SIG-M5 treated with dmso at 0.1 percent for 504 hours (cell line): ENCODE results near the gene DGCR2.
"Not testable (repeated sequence)": the region's sequence is repeated elsewhere in the genome, so short reads cannot be mapped to it uniquely, and the experiment has no call there.

Experiments
- DNase-seq: peaks from one replicate; lab custom pipeline; 2025; ENCODE audit not compliant: unreplicated experiment; lab: John Stamatoyannopoulos, UW

DGCR2 gene

DNA sequence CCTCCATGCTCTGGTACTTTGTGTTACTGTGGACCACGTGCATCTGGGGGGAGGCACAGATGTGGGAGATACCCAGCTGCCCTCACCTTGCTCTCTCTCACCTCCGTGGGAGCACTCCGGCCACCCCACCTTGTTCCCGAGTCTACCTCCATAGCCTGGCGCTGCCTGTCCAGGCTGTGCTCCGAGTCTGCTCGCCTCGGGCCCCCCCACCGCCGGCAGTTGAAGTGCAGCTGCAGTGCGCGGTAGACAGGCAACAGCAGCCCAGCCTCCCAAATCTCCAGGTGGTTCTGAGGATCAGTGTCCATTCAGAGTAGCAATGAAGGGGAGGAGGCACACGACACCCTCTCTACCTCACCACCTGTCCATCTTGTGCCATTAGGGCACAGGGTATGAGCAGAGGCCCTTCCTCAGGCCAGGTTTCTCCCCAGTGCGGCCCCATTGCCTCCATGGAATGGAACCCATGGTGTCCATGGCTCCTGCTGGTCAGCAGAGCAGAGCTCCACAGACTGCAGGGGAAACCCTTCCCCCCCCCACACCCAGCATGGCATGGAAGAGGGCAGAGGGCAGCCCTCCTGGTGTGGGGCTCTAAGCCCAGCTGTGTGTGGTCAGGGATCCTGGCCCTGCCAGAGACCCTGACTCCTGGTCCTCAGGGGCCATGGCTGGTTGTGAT lies 89.2 kb downstream of the DGCR2 start:
- not testable (repeated sequence) for DNase-seq

DNA sequence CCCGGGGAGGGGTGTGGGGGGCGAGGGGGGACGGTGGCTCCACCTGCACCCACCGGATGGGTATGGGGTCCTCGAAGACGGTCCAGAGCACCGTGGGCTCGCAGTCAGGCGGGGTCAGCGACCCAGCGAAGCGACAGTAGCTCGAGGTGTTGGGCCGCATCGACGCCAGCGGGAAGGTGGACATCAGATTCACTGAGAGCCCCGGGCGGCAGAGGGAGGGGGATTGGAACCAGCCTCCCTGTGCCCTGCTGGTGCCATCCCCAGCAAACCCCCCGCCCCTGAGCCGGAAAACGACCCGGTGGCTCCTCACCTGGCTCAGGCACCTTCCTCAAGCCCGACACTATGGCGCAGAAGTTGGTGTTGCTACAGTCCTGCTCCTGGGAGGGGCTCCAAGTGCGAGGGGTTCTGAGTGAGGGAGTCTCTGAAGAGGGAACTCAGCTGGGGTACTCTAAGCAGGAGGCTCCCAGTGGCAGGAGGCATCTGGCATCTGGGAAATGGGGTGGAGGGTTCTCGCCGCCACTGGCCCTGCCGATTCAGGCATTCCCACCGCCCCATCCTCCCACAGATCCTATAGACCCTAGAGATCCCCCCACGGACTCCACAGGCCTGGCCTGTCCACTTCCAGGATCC lies 89.9 kb downstream of the DGCR2 start:
- DNase-seq: not testable (repeated sequence)

- not testable (repeated sequence) for DNase-seq
Observed at GRCh38 chr22:19030889-19031252, 91.3 kb downstream of the DGCR2 start.

DNA sequence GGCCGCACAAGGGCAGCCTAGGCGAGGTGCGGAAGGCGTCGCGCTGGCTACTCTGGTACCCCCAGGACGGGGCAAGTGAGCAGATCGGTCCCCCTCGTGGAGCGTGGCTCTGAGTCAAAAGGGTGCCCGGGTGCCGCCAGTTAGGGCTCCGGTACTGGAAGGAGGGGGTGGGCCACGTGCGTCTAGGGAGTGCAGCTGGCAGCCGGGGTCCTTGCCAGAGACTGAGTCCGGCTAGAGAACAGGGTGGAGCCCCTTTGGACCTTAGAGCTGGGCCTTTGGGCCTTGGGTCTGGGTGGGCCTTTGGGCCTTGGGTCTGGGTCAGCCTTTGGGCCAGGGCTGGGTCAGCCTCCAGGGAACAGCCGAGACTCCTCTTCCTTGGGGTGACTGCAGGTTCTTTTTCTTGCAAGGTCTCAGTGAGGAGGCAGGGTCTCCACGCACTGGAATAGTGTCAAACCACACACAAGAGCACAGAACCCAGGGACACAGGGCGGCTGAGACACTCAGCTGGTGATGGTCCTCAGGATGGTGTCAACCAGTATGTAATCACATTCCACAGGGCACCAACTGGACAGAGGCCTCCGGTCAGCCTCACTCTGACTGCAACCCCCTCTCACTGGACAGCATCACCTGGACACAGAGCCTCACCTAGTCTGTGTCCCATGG lies 91.9 kb downstream of the DGCR2 start:
- DNase-seq: not testable (repeated sequence)

GRCh38 chr22:19029113-19030103 lies 92.8 kb downstream of the DGCR2 start:
- not testable (repeated sequence) for DNase-seq

- not testable (repeated sequence) for DNase-seq
Observed at GRCh38 chr22:19028060-19028455, 94.2 kb downstream of the DGCR2 start.

GRCh38 chr22:19027371-19028059 lies 94.7 kb downstream of the DGCR2 start:
- DNase-seq: not testable (repeated sequence)

DNA sequence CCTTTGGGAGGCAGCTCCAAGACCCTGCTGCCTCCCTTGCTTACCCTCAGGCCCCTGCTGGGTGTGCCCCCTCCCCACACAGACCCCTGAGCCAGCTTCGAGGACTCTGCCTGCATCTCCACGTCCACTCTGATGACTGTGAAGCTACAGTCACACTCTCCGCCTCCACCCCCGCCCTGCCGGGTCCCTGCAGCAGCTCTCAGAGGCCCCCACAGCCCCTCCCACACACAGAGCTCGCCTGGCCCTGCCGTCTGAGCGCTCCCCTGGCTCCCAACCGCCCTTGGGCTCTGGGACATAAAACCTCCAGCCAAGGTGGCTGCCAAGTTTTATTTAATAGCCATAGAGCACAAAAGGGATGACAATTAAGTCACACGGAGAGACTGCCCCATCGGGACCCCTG lies 96.1 kb downstream of the DGCR2 start:
- not testable (repeated sequence) for DNase-seq

GRCh38 chr22:19024956-19025489 lies 97.2 kb downstream of the DGCR2 start:
- DNase-seq: not testable (repeated sequence)

GRCh38 chr22:19023931-19024330 lies 98.3 kb downstream of the DGCR2 start:
- DNase-seq: not testable (repeated sequence)

DNA sequence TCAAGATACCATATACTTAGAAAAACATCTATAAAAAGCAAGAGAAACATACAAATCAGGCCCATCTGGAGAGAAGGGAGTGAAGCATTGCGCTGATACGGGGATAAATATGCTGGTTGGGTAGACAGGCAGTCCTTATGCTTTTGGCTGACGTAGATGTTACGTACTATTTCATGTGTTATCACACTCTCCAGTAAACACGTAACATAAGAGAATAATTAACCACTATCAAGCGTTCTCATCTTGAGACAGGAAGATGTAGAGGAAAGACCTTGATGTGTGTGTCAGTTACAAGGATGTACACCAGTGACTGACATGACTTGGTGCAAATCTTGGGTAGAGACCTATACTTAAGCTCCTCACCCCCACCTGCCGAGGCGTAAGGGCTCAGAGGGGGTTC lies 99.5 kb downstream of the DGCR2 start:
- DNase-seq: no peak

GRCh38 chr22:19019679-19020032 lies 102.6 kb downstream of the DGCR2 start:
- no peak for DNase-seq

- no peak for DNase-seq
Observed at GRCh38 chr22:19019029-19019678, 103.1 kb downstream of the DGCR2 start.

DNA sequence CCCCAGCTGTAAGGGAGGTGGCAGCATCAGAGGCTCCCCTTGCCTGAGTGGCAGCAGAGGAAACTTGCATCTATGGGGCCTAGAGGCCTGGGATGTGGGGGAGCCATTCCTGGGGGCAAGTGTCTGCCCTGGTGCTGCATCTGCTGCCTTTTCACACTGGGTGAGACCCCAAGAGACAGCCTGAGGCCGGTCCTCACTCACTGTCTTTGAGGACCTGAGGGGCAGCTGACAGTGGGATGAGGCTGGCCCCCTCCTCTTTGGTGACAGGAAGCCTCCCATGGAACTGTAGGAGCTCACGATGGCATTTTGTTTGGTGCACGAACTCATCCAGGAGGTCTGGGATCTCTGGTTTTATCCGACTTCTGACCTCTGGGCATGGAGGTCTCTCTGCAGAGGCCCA lies 104.0 kb downstream of the DGCR2 start:
- no peak for DNase-seq

- DNase-seq: no peak
Observed at GRCh38 chr22:19016081-19016766, 106.0 kb downstream of the DGCR2 start.

DNA sequence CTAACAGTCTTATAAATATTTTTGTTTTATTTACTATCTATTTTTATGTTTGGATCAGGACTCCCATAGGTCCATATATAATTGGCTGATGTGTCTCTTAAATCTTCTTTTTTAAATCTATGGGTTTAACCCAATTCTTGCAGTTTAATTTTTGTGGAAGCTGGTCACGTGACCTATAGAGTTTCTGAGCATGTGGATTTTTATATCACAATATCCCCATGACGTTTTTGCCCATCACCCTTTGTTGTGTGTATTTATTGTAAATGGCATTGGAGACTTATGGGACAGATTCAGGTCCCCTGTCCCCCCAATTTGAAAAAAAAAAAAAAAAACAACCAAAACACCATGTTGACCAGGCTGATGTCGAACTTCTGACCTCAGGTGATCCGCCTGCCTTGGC lies 107.3 kb downstream of the DGCR2 start:
- DNase-seq: no peak

DNA sequence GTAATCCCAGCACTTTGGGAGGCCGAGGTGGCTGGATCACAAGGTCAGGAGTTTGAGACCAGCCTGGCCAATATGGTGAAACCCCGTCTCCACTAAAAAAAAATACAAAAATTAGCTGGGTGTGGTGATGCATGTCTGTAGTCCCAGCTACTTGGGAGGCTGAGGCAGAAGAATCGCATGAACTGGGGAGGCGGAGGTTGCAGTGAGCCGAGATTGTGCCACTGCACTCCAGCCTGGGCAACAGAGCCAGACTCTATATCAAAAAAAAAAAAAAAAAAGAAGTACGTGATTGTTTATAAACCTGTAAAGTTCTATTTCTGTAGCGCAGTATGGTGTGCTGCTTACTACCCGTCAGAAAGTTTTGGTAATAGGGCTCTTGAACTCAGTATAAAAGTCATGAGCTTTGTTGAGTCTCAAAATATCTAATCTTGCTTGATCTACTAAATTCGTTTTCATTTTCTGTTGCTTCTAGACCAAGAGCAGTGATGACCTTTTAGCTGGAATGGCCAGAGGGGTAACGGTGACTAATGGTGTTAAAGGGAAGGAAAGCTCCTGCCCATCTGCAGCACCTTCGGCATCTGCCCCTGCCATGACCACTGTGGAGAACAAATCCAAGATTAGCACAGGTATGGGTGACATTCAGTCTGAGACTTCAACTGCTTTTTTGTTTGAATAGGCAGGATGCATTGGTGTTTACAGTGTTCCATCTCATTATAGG lies 108.2 kb downstream of the DGCR2 start:
- DNase-seq: not testable (repeated sequence)

GRCh38 chr22:19013411-19013810 lies 108.8 kb downstream of the DGCR2 start:
- DNase-seq: not testable (repeated sequence)
